Measurements from ENCODE around the gene ALDH1A1.
"Not testable (repeated sequence)": the region's sequence is repeated elsewhere in the genome, so short reads cannot be mapped to it uniquely, and the experiment has no call there.

The ALDH1A1 gene

DNA sequence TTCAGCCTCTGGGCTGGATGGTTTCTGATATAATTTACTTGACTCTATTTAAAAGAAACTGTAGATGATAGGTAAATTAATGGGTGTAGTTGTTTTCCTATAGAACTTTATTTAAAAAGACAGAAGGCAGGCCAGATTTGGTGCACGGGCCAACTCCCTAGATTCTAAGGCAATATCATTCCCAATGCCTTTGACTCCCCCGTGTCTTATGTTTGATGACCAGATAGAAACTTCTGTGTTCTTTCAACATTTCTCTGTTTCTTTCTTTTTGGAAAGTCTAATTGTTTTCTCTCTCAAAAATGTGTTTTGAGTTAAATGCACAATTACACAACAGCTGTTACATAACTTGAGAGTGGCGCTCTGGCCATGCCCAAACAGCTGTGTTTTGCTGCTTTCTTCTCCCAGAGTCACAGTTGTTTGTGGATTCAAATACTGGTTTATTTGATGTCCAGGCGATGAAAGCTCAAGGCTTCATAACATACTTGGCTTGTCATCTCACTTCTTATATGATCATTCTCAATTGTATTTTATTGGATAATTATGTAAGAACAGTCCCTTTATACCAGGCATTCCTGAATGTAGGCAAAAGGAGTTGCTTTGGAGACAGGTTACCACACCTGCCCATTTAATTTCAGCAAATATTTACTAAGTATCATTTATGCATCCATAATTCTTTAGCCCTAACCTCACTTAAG is 1.7 kb upstream of the ALDH1A1 start:
- DNase-seq (ENCODE audit: low spot score in 2 of 2) (no peak), ATAC-seq (no peak)
- Mint-ChIP-seq H3K27ac (no peak overlapping the region), H3K4me3 (no peak overlapping the region), H3K9me3 (peaks cover 6% of the 10 kb centered on the region), H3K36me3 (no peaks in the 10 kb centered on the region), H3K4me1 (no peaks in the 10 kb centered on the region)

DNA sequence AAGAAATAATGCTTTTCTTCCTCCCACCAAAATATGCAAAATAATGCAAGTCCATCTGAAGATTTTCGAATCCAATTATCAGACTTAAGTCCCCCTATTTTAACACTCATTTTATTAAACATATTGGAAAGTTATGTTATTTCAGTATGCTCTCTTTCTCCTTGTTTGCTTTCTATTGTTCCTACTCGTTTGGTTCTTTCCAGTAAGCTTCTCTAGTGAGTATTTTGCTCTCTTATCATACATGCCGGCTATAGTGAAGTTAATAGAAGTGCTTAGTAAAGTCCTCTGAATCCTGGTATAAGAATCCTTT is 517 bp downstream of the ALDH1A1 start:
- DNase-seq (ENCODE audit: low spot score in 2 of 2) (no peak), ATAC-seq (no peak)
- Mint-ChIP-seq H3K27ac (no peak overlapping the region), H3K4me3 (no peak overlapping the region), H3K36me3 (no peaks in the 10 kb centered on the region), H3K9me3 (no peaks in the 10 kb centered on the region), H3K4me1 (no peaks in the 10 kb centered on the region)

DNA sequence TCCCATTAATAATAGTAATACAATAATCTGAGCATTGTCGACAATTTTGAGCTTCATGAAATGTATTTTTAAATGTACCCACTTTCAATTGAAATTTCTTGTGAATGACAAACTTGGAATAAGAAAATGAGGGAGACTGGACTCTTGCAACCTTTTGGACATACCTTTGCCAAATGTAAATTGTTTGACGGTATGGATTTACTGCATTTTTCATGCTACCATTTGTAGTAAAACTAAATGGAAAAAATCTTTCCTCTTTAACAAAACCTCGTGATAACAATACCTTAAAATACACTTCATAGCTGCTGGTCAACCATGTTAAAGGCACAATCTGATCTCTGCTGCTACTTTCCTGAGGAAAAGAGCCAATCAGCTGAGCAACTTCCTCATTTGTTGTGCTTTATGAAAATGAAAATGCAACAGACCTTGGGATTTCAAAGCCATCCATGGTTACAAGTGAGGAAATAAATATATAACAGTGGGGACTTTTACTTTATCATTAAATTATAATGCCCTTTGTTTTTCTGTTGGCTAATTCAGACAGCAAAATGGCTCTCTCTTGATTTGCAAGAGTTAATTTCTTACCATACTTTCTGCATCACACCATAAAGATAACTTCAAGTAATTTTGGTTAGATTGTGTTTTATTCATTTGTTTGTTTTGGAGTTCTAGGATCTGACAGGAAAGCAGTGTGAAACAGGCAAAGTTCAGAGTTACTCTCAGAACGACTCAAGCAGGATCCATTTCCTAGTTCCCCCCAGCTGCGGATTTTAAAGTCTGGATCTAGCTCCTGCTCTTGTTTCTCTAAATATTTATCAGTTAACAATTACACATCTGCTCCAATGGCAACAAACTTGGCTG is 1.1 kb downstream of the ALDH1A1 start:
- Mint-ChIP-seq H3K36me3 (no peaks in the 10 kb centered on the region), H3K9me3 (no peaks in the 10 kb centered on the region), H3K27ac (no peak overlapping the region), H3K4me3 (no peak overlapping the region), H3K4me1 (no peaks in the 10 kb centered on the region)
- ATAC-seq, result no peak
- no peak for DNase-seq (ENCODE audit: low spot score in 2 of 2)

DNA sequence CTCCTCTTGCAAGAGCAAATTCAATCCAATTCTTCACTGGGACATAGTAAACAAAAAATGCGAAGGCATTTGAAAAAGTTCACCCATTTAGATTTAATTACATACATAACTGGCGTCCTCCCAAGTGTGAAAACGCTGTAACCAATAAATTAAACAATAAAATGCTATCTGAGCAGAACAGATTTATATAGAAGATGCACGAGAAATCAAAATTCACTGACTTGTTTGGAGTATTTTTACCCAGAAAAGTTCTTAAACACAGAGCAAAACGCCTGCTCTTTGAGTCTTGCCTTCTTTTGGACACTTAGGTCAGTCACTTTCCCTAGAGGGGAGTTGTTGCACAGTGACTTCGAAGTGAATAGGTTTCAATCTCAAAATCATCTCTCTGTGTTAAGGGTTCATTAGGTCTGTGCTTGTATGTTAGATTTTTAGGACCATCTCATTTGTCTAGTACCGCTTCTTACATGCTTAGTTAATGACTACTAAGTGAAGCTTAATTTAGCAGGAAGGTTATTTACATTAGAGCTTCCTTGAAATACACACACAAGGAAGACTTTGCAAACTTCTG is 1.9 kb downstream of the ALDH1A1 start:
- Mint-ChIP-seq H3K9me3 (no peaks in the 10 kb centered on the region), H3K4me1 (no peaks in the 10 kb centered on the region), H3K27ac (no peak overlapping the region), H3K36me3 (no peaks in the 10 kb centered on the region), H3K4me3 (no peak overlapping the region)
- no peak for ATAC-seq
- DNase-seq (ENCODE audit: low spot score in 2 of 2), result no peak

DNA sequence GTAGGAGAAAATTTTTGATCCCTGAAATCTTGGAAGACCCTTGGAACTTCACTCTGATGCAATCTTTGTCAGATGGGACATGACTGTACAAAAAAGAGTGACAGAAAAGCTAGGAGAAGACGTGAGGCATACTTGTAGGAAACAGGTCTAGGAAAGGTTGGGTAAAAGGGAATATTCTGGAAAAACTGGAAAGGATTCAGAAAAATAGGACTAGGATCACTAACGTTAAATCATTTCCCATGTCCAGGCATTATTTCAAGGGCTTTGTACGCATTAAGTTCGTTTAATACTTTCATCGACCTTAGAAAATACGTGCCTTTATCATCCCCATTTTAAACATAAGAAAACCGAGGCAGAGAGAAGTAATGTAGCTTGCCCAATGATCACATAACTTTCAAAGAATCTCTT is 2.9 kb downstream of the ALDH1A1 start:
- Mint-ChIP-seq H3K27ac (no peak overlapping the region), H3K4me3 (no peak overlapping the region), H3K4me1 (no peaks in the 10 kb centered on the region), H3K36me3 (no peaks in the 10 kb centered on the region), H3K9me3 (no peaks in the 10 kb centered on the region)
- no peak for DNase-seq (ENCODE audit: low spot score in 2 of 2)
- no peak for ATAC-seq

DNA sequence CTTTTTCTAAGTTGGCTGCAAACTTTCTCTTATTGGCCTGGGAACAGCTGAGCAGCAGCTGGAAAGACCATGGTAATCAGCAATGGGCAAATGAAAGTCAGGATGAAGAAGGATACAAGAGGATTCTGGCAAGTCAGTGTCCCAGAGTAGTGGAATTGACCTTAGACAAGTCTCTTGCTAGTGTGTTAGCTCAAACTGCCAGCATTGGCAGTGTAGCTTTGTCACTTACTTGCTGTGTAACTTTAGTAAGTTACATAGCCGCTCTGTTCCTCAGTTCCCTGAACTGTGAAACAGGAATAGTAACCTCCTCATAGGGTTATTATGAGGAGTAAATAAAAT is 3.6 kb downstream of the ALDH1A1 start:
- no peak overlapping the region for H3K27ac Mint-ChIP-seq
- DNase-seq (ENCODE audit: low spot score in 2 of 2), result no peak
- H3K4me3 Mint-ChIP-seq, result no peak overlapping the region
- no peaks in the 10 kb centered on the region for H3K9me3 Mint-ChIP-seq
- ATAC-seq, result no peak
- no peaks in the 10 kb centered on the region for H3K36me3 Mint-ChIP-seq
- no peaks in the 10 kb centered on the region for H3K4me1 Mint-ChIP-seq

DNA sequence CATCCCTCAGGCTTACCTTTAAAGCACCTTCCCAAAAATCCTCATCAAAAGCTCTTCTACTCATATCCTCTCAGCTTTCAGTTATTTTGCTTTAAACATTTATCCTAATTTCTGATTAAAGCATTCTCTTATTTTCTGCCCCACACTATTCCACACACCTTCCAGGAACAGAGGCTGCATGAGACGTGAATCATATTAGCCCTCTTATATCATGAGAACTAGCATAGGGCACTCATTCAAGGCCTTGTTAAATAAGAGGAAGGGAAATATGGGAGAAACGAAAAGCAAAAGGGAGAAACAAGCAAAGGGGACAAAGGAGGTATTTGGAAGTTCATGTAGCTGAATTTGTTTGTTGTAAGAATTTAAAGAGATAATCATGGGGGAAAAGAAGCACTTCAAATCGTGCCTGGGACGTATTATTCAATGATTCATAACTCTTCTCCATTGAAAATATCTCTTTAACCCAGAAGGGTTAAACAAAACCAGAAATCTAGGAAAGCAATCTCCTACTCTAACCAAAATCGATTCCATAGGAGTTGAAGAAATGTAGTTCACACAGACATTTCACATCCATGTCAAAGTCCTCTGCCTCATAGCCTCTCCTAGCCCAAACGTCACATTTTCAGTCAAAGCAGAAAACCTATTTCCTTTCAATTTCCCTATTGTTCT is 4.1 kb downstream of the ALDH1A1 start:
- Mint-ChIP-seq H3K9me3 (no peaks in the 10 kb centered on the region), H3K27ac (no peak overlapping the region), H3K36me3 (no peaks in the 10 kb centered on the region), H3K4me1 (no peaks in the 10 kb centered on the region), H3K4me3 (no peak overlapping the region)
- DNase-seq (ENCODE audit: low spot score in 2 of 2), result no peak
- ATAC-seq, result no peak

DNA sequence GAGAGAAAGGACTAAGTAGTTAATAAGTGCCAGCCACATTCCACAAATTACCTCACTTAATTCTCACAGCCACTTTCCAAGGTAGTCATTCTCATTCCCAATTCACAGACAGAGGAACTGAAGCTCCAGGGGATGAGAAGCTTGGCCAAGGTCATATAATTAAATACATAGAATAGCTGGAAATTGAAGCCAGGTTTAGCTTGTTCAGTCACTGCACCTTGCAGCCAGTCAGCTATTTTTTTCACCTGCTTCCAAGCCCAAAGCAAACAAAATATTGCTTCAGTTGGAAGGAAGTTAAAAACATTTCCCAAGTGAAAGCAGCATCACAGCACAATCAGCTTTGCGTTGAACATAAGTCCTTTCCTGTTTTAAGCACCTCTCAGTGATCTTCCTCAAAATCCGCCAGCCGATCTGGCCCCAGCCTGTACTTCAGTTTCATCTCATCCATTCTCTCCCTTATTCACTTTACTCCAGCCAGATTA is 4.8 kb downstream of the ALDH1A1 start:
- ATAC-seq (no peak), DNase-seq (ENCODE audit: low spot score in 2 of 2) (no peak)
- Mint-ChIP-seq H3K36me3 (no peaks in the 10 kb centered on the region), H3K4me3 (no peak overlapping the region), H3K4me1 (no peaks in the 10 kb centered on the region), H3K27ac (no peak overlapping the region), H3K9me3 (no peaks in the 10 kb centered on the region)

DNA sequence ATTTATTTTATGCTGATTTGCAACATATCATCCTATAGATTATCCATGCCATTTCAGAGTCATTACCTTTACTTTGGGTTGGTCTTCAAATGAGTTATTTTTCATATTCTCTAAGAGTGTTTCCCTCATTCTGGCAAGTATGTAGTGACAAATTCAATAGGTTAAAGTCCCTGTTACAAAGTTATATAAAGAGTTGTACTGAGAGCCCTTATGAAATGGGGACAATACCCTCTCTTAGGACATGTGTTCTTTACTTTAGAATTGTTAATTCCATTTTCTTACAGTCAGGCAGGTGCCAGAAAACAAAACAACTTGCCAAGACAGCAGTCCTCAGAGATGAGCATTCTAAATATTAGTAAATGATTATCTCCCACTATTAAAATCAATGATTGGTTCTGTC is 6.0 kb downstream of the ALDH1A1 start:
- Mint-ChIP-seq H3K4me3 (no peak overlapping the region), H3K9me3 (no peaks in the 10 kb centered on the region), H3K27ac (no peak overlapping the region), H3K36me3 (no peaks in the 10 kb centered on the region), H3K4me1 (no peaks in the 10 kb centered on the region)
- no peak for DNase-seq (ENCODE audit: low spot score in 2 of 2)
- ATAC-seq, result no peak

DNA sequence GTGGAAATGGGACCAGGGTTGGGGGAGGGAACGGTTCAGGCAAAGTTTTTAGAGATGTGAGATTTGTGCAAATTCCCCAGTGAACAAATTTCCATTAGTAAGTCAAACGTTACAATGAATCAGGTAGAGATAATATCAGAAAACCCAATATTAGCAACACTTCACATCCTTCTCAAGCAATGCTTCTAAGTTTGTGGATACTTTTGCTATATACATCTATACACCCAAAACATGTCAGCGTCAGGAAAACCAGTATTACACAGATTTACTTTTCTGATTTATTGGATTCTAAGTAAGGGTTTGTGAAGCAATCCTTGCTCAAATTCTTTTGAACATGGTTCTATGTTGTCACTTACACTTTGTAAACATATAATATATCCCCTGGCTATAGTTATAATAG is 6.5 kb downstream of the ALDH1A1 start:
- Mint-ChIP-seq H3K36me3 (no peaks in the 10 kb centered on the region), H3K4me3 (no peak overlapping the region), H3K27ac (no peak overlapping the region), H3K4me1 (no peaks in the 10 kb centered on the region), H3K9me3 (no peaks in the 10 kb centered on the region)
- DNase-seq (ENCODE audit: low spot score in 2 of 2), result no peak
- ATAC-seq, result no peak

DNA sequence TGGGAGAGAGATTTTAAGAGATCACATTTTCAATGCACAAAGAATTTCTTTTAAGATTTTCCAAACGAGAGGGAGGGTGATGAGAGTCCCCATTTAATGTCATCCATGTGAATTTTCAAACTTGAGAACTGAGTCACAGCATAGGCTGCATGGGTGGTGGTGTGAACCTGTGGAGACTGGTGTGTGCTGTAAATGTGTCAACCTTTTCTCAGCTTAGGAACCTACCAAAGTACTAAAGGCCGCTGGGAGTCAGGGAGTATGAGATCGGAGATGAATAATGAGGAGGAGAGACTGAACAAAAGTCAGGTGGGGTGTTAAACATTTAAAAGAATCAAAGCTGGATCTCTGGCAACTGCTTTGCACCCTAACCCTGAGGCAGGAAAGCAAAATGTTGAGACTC is 7.5 kb downstream of the ALDH1A1 start:
- no peak overlapping the region for H3K27ac Mint-ChIP-seq
- ATAC-seq, result no peak

DNA sequence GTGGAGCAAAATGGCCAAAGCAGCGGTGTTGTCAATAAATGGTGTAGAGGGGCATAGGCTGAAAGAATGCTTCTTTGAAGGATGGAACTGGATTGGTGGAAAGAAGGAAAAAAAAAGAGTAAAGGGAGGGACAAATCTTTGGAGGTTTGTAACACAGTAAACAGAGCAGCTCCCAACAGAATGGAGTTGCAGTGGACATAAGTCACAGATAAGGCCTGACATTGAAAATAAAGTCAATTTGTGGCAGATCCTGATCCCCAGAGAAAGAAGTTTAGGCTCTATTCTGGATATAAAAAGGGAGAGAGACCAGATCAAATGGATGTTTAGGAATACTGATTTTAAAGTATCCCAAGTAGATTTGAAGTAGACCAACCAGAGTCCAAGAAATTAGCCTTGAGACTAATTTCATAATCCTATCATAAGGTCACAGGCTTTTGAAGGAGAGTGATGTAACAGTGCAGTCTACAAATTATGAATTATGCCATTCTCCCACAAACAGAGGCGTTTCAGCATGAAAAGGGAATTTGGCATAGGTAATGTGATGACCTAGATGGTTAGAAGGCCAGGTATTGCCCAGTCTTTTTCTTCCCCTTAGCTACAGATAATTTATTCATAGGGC is 8.9 kb downstream of the ALDH1A1 start:
- Mint-ChIP-seq H3K4me1 (no peaks in the 10 kb centered on the region), H3K27ac (no peak overlapping the region), H3K4me3 (no peak overlapping the region), H3K36me3 (no peaks in the 10 kb centered on the region), H3K9me3 (no peaks in the 10 kb centered on the region)
- ATAC-seq (no peak), DNase-seq (ENCODE audit: low spot score in 2 of 2) (no peak)

More for the DNA sequence above, 7.5 kb downstream of the ALDH1A1 start:
- H3K9me3 Mint-ChIP-seq, result no peaks in the 10 kb centered on the region
- H3K36me3 Mint-ChIP-seq, result no peaks in the 10 kb centered on the region
- DNase-seq (ENCODE audit: low spot score in 2 of 2), result no peak
- H3K4me3 Mint-ChIP-seq, result no peak overlapping the region
- H3K4me1 Mint-ChIP-seq, result no peaks in the 10 kb centered on the region

DNA sequence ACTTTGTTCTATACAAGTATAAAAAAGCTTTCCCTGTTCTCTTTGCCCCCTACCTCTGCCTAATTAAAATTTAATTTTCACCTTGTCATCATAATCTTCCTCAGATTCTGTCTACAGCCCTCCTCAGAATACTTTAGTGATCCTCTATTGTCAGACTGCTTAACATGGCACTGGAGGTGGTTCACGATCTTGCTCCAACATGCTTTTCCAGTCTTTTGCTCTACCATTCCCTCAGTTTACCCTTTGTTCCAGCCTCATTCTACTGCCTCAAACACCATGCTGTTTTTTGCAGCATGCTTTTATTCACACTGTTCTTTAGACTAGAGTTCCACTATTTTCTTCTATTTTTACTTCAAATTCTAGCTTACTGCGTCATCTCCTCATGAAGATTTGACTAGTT is 10.4 kb downstream of the ALDH1A1 start:
- no peak overlapping the region for H3K27ac Mint-ChIP-seq
- no peaks in the 10 kb centered on the region for H3K4me1 Mint-ChIP-seq
- no peaks in the 10 kb centered on the region for H3K36me3 Mint-ChIP-seq
- H3K4me3 Mint-ChIP-seq, result no peak overlapping the region
- no peak for ATAC-seq
- no peak for DNase-seq (ENCODE audit: low spot score in 2 of 2)
- no peaks in the 10 kb centered on the region for H3K9me3 Mint-ChIP-seq

DNA sequence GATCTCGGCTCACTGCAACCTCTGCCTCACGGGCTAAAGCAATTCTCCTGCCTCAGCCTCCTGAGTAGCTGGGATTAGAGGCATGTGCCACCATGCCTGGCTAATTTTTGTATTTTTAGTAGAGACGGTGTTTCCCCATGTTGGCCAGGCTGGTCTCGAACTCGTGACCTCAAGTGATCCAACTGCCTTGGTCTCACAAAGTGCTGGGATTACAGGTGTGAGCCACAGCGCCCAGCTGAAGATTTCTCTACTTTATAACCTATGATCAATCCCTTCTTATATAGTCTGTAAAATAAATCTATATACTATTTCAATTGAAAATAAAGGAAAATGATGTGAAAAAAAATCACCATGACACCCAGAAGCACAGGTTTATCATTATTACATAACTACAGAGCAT is 13.3 kb downstream of the ALDH1A1 start:
- not testable (repeated sequence) for H3K36me3 Mint-ChIP-seq; H3K27ac Mint-ChIP-seq; DNase-seq (ENCODE audit: low spot score in 2 of 2); H3K9me3 Mint-ChIP-seq; ATAC-seq; H3K4me1 Mint-ChIP-seq; H3K4me3 Mint-ChIP-seq

DNA sequence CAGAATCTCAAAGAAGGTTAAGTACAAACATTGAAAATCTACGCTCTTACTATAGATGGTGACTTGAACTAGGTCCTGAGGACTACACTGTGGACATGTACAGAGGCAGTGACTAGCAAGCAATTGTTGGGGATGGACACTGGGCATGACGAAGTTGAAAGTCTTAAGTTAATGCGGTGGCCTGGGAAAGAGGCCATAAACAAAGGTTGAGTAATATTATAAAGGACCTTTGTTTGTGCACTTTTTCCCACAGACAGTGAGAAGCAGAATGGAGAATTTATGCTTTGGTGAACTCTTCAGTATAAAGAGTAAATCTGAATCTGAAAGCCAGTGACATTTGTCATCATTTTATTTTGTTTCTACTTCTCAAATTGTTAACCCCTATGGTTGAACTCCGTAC is 15.3 kb downstream of the ALDH1A1 start:
- no peak for DNase-seq (ENCODE audit: low spot score in 2 of 2)

More for the DNA sequence above, 15.3 kb downstream of the ALDH1A1 start:
- Mint-ChIP-seq H3K9me3 (no peaks in the 10 kb centered on the region), H3K36me3 (no peaks in the 10 kb centered on the region), H3K27ac (no peak overlapping the region), H3K4me1 (no peaks in the 10 kb centered on the region), H3K4me3 (no peak overlapping the region)
- no peak for ATAC-seq
